Neural cell (in vitro differentiated cells): ENCODE measurements around the gene MS4A15. TPM values are rescaled to one million over a fixed set of nuclear protein-coding genes. Genes with fewer than 3 reads are reported as not detected.

Experiments
- H2AFZ ChIP-seq: fragments of 200-600, 300-800 bp; sonication (generic), shearing (Covaris generic); 2 replicates; pipeline ENCODE4 v1.6.0; 2014; ENCODE audit warnings: low read depth, mild to moderate bottlenecking, antibody characterized with exemption, low read length, moderate library complexity
- H3F3A ChIP-seq: fragments of 200-600 bp; shearing (Covaris generic); 2 replicates; pipeline ENCODE4 v1.6.1; 2016; ENCODE audit warnings: mild to moderate bottlenecking, moderate library complexity, mixed read lengths, antibody characterized with exemption, low read length; ENCODE audit not compliant: insufficient read depth, poor library complexity, severe bottlenecking
- H3K27ac ChIP-seq: fragments of 200-600, 300-800 bp; sonication (generic), shearing (Covaris generic); 2 replicates; pipeline ENCODE4 v1.5.1; 2014; ENCODE audit warnings: mild to moderate bottlenecking, low read length, moderate library complexity
- H3K27me3 ChIP-seq: fragments of 300-800, 200-600 bp; sonication (generic), shearing (Covaris generic); 2 replicates; pipeline ENCODE4 v1.6.0; 2014; ENCODE audit warnings: mild to moderate bottlenecking, low read depth, low read length, moderate library complexity; ENCODE audit not compliant: insufficient read depth
- H3K36me3 ChIP-seq: fragments of 300-800, 200-600 bp; sonication (generic), shearing (Covaris generic); 2 replicates; pipeline ENCODE4 v1.5.1; 2014; ENCODE audit warnings: mild to moderate bottlenecking, antibody characterized with exemption, low read length, moderate library complexity; ENCODE audit not compliant: insufficient read depth
- H3K4me2 ChIP-seq: fragments of 300-800, 200-600 bp; sonication (generic), shearing (Covaris generic); 2 replicates; pipeline ENCODE4 v1.6.0; 2014; ENCODE audit warnings: mild to moderate bottlenecking, low read length
- H3K4me3 ChIP-seq: fragments of 300-800, 200-600 bp; sonication (generic), shearing (Covaris generic); 2 replicates; pipeline ENCODE4 v1.5.1; 2014; ENCODE audit warnings: mild to moderate bottlenecking, low read length, moderate library complexity
- H3K79me2 ChIP-seq: fragments of 200-600 bp; shearing (Covaris generic); replicated peaks from 2 replicates; pipeline ENCODE4 v1.6.0; 2014; ENCODE audit warnings: mild to moderate bottlenecking, low read length, moderate library complexity; ENCODE audit not compliant: insufficient read depth
- H3K9ac ChIP-seq: fragments of 300-800, 200-600 bp; sonication (generic), shearing (Covaris generic); 2 replicates; pipeline ENCODE4 v1.6.1; 2016; ENCODE audit warnings: mild to moderate bottlenecking, low read length, mixed read lengths
- H3K9me2 ChIP-seq: fragments of 200-600 bp; shearing (Covaris generic); 2 replicates; pipeline ENCODE4 v1.6.1; 2016; ENCODE audit warnings: mild to moderate bottlenecking, low read length, mixed read lengths; ENCODE audit not compliant: insufficient read depth
- H3K9me3 ChIP-seq: fragments of 200-600, 300-800 bp; sonication (generic), shearing (Covaris generic); 2 replicates; pipeline ENCODE4 v1.6.1; 2016; ENCODE audit warnings: mild to moderate bottlenecking, mixed run types, low read length, moderate library complexity, mixed read lengths
- H4K20me1 ChIP-seq: fragments of 200-600 bp; shearing (Covaris generic); 2 replicates; pipeline ENCODE4 v1.6.1; 2016; ENCODE audit warnings: mild to moderate bottlenecking, mixed run types; ENCODE audit not compliant: insufficient read depth
- CTCF ChIP-seq: fragments of 450-650 bp; IDR thresholded peaks from 2 replicates; pipeline ENCODE4 v1.5.1; 2014; ENCODE audit warnings: antibody characterized with exemption, mild to moderate bottlenecking, moderate library complexity; ENCODE audit not compliant: poor library complexity, severe bottlenecking
- EP300 ChIP-seq: fragments of 450-650 bp; conservative IDR thresholded peaks from 2 replicates; pipeline ENCODE4 v1.6.1; 2014; ENCODE audit warnings: antibody characterized with exemption, mild to moderate bottlenecking, moderate library complexity; ENCODE audit not compliant: poor library complexity, severe bottlenecking
- EZH2 ChIP-seq: fragments of 200-600, 300-800 bp; shearing (Covaris generic), sonication (generic); IDR thresholded peaks from 2 replicates; pipeline ENCODE4 v1.6.1; 2014; ENCODE audit warnings: antibody characterized with exemption, low read length, borderline replicate concordance, mild to moderate bottlenecking; ENCODE audit not compliant: insufficient read depth, poor library complexity, severe bottlenecking
- MXI1 ChIP-seq: fragments of 450-650 bp; conservative IDR thresholded peaks from 2 replicates; pipeline ENCODE4 v1.6.1; 2014; ENCODE audit warnings: antibody characterized with exemption, mild to moderate bottlenecking; ENCODE audit not compliant: poor library complexity, severe bottlenecking
- POLR2AphosphoS5 ChIP-seq: IDR thresholded peaks from 2 replicates; pipeline ENCODE4 v1.6.1; 2012
- RAD21 ChIP-seq: fragments of 450-650 bp; conservative IDR thresholded peaks from 2 replicates; pipeline ENCODE4 v1.6.1; 2014; ENCODE audit warnings: antibody characterized with exemption, mild to moderate bottlenecking, moderate library complexity
- REST ChIP-seq: IDR thresholded peaks from 2 replicates; pipeline ENCODE4 v1.6.1; 2012; ENCODE audit warnings: borderline replicate concordance
- SMC3 ChIP-seq: fragments of 450-650 bp; conservative IDR thresholded peaks from 2 replicates; pipeline ENCODE4 v1.6.1; 2014; ENCODE audit warnings: antibody characterized with exemption, mild to moderate bottlenecking, moderate library complexity; ENCODE audit not compliant: poor library complexity
- TAF1 ChIP-seq: IDR thresholded peaks from 2 replicates; pipeline ENCODE4 v1.6.1; 2012; ENCODE audit warnings: low read depth
- polyA plus RNA-seq: library from polyadenylated mRNA; depleted of rRNA; stranded (reverse); fragments of >200 nt; gene quantifications from 2 replicates; pipeline ENCODE4 v1.2.3, GENCODE V29; 2014

The MS4A15 gene
- polyA plus RNA-seq, 1 donor from 2014 or later: not detected

GRCh38 chr11:60765355-60765754, 8.7 kb downstream of the MS4A15 start:
- H3K9me3 ChIP-seq: no peaks in the 10 kb centered on the region
- no peaks in the 10 kb centered on the region for H3K36me3 ChIP-seq
- no peaks in the 10 kb centered on the region for H3K9me2 ChIP-seq
- H3F3A ChIP-seq: no peaks in the 10 kb centered on the region
- no peaks in the 10 kb centered on the region for H3K79me2 ChIP-seq
- no peaks in the 10 kb centered on the region for H4K20me1 ChIP-seq
- no peaks in the 10 kb centered on the region for H3K27me3 ChIP-seq
- no peak overlapping the region for H2AFZ ChIP-seq
- no peak overlapping the region for H3K4me2 ChIP-seq
- no peak overlapping the region for H3K9ac ChIP-seq
- H3K4me3 ChIP-seq: no peak overlapping the region
- no peak overlapping the region for H3K27ac ChIP-seq
- TF ChIP-seq EZH2 (no peak), RAD21 (no peak), POLR2AphosphoS5 (no peak), TAF1 (no peak), SMC3 (no peak), CTCF (no peak), REST (no peak), EP300 (no peak)

- Histone ChIP-seq H3K36me3 (no peaks in the 10 kb centered on the region), H3K9me3 (no peaks in the 10 kb centered on the region), H3K79me2 (no peaks in the 10 kb centered on the region), H4K20me1 (no peaks in the 10 kb centered on the region), H3K4me3 (no peak overlapping the region), H3K27ac (no peak overlapping the region), H3K4me2 (no peak overlapping the region), H2AFZ (no peak overlapping the region), H3K9ac (no peak overlapping the region), H3K27me3 (no peaks in the 10 kb centered on the region), H3F3A (no peaks in the 10 kb centered on the region), H3K9me2 (no peaks in the 10 kb centered on the region)
- TF ChIP-seq EZH2 (no peak), POLR2AphosphoS5 (no peak), TAF1 (no peak), EP300 (no peak), MXI1 (no peak), REST (no peak), SMC3 (no peak)
These were observed 9.9 kb downstream of the MS4A15 start for GRCh38 chr11:60766547-60766946.
